Endodermal cell (in vitro differentiated cells): Measurements from ENCODE around the gene GADL1. TPM values are rescaled to one million over a fixed set of nuclear protein-coding genes. Genes with fewer than 3 reads are reported as not detected.
A peak's percentile ranks its signal among the peaks of the same experiment; 100 is the strongest.

Experiments used
- DNase-seq: peaks from one replicate; pipeline ENCODE4 v3.0.0-alpha.2; 2017
- H3K27ac ChIP-seq: 2 replicates; pipeline ENCODE4 v1.5.1; 2013; ENCODE audit warnings: mild to moderate bottlenecking, low read depth, low read length, moderate library complexity
- H3K27me3 ChIP-seq: 2 replicates; pipeline ENCODE4 v1.6.1; 2013; ENCODE audit warnings: mild to moderate bottlenecking, low read length, moderate library complexity; ENCODE audit not compliant: insufficient read depth, control insufficient read depth, poor library complexity, severe bottlenecking
- H3K36me3 ChIP-seq: 2 replicates; pipeline ENCODE4 v1.7.0; 2013; ENCODE audit warnings: mild to moderate bottlenecking, low read length, moderate library complexity; ENCODE audit not compliant: control insufficient read depth, insufficient read depth
- H3K4me1 ChIP-seq: one replicate; pipeline ENCODE4 v1.7.0; 2013; ENCODE audit warnings: low read length; ENCODE audit not compliant: control insufficient read depth, insufficient read depth
- H3K4me3 ChIP-seq: 2 replicates; pipeline ENCODE4 v1.5.1; 2013; ENCODE audit warnings: mild to moderate bottlenecking, low read length, moderate library complexity
- H3K9ac ChIP-seq: 2 replicates; pipeline ENCODE4 v1.6.1; 2013; ENCODE audit warnings: mild to moderate bottlenecking, low read length, moderate library complexity; ENCODE audit not compliant: poor library complexity, severe bottlenecking; ENCODE audit errors: extremely low read depth
- H3K9me3 ChIP-seq: 2 replicates; pipeline ENCODE4 v1.6.1; 2013; ENCODE audit warnings: mild to moderate bottlenecking, low read length, moderate library complexity; ENCODE audit not compliant: control insufficient read depth
- H3K27ac Mint-ChIP-seq: 2 replicates; pipeline ENCODE4 v1.8.0; 2020; ENCODE audit warnings: mixed read lengths
- H3K27me3 Mint-ChIP-seq: 2 replicates; pipeline ENCODE4 v1.8.0; 2021; ENCODE audit warnings: mild to moderate bottlenecking, mixed read lengths; ENCODE audit not compliant: insufficient read depth
- H3K36me3 Mint-ChIP-seq: 2 replicates; pipeline ENCODE4 v1.8.0; 2020; ENCODE audit warnings: low read depth, mixed read lengths
- H3K4me1 Mint-ChIP-seq: 2 replicates; pipeline ENCODE4 v1.8.0; 2020; ENCODE audit warnings: mixed read lengths
- H3K4me3 Mint-ChIP-seq: 2 replicates; pipeline ENCODE4 v1.8.0; 2020; ENCODE audit warnings: mild to moderate bottlenecking, moderate library complexity, mixed read lengths
- H3K9me3 Mint-ChIP-seq: 2 replicates; pipeline ENCODE4 v1.8.0; 2020; ENCODE audit warnings: mild to moderate bottlenecking, mixed read lengths
- WGBS, 2 experiments: methylation state at CpG; one replicate each; pipeline versions ENCODE4 v1.1.5 to v1.1.7; 2013; ENCODE audit warnings: missing lambda C conversion rate in 2 of 2, mixed read lengths in 1 of 2; ENCODE audit not compliant: insufficient coverage in 1 of 2, insufficient read length in 1 of 2; 5-methylcytosine and 5-hydroxymethylcytosine counted together
- total RNA-seq, 2 donors: library from RNA; stranded (reverse); fragmentation: NEBNext Ultra II Directional in 1 of 2; extraction: Animal tissue kit (Norgen Biotek cat#: 25700) in 1 of 2; gene quantifications; 2 replicates in 1 of 2; 3 replicates in 1 of 2; pipeline ENCODE4 v1.2.1, GENCODE V29; 2021
- TF ChIP-seq, protein P1 (sequence below): fragments of 200-600 bp; sonication (generic); conservative IDR thresholded peaks from 2 replicates; pipeline ENCODE4 v1.5.0; 2021; ENCODE audit warnings: antibody characterized with exemption, mild to moderate bottlenecking

Gene GADL1
- total RNA-seq, 2 donors from 2014 or later: 0.11 TPM; not detected in 1

DNA sequence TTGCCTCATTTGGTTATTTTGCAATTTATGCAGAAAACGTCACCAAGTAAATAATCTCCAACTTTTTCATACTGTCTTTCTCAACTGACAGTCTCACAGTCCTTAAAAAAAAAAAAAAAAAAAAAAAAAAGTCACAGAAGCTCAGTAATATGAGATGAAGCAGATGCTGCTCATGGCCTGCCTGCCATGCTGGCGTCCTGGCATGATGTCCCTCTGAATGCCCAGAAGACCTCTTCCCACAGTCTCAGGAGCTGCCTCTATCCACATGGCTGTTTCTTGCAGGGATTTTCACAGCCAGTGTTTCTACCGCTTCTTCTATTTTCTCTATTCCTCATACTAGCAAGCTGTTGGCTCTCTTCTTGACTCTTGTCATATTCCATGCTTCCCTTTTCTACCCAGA lies 200.3 kb downstream of the GADL1 start:
- no peak for DNase-seq
- Histone ChIP-seq H3K9me3 (no peaks in the 10 kb centered on the region), H3K36me3 (peaks cover 41% of the 10 kb centered on the region), H3K4me3 (no peak overlapping the region), H3K27ac (no peak overlapping the region), H3K27me3 (no peaks in the 10 kb centered on the region), H3K4me1 (peaks cover 5% of the 10 kb centered on the region), H3K9ac (no peak overlapping the region)
- H3K27ac Mint-ChIP-seq: no peak overlapping the region
- TF ChIP-seq, protein P1, sequence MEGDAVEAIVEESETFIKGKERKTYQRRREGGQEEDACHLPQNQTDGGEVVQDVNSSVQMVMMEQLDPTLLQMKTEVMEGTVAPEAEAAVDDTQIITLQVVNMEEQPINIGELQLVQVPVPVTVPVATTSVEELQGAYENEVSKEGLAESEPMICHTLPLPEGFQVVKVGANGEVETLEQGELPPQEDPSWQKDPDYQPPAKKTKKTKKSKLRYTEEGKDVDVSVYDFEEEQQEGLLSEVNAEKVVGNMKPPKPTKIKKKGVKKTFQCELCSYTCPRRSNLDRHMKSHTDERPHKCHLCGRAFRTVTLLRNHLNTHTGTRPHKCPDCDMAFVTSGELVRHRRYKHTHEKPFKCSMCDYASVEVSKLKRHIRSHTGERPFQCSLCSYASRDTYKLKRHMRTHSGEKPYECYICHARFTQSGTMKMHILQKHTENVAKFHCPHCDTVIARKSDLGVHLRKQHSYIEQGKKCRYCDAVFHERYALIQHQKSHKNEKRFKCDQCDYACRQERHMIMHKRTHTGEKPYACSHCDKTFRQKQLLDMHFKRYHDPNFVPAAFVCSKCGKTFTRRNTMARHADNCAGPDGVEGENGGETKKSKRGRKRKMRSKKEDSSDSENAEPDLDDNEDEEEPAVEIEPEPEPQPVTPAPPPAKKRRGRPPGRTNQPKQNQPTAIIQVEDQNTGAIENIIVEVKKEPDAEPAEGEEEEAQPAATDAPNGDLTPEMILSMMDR: no peak
- no peak overlapping the region for H3K4me3 Mint-ChIP-seq
- peaks cover 26% of the 10 kb centered on the region for H3K4me1 Mint-ChIP-seq
- no peaks in the 10 kb centered on the region for H3K27me3 Mint-ChIP-seq
- no peaks in the 10 kb centered on the region for H3K9me3 Mint-ChIP-seq
- WGBS, 2 experiments: 66 to 95% methylated on average over 2 to 3 of the region's 3 CpGs
- peaks cover 24% of the 10 kb centered on the region for H3K36me3 Mint-ChIP-seq

DNA sequence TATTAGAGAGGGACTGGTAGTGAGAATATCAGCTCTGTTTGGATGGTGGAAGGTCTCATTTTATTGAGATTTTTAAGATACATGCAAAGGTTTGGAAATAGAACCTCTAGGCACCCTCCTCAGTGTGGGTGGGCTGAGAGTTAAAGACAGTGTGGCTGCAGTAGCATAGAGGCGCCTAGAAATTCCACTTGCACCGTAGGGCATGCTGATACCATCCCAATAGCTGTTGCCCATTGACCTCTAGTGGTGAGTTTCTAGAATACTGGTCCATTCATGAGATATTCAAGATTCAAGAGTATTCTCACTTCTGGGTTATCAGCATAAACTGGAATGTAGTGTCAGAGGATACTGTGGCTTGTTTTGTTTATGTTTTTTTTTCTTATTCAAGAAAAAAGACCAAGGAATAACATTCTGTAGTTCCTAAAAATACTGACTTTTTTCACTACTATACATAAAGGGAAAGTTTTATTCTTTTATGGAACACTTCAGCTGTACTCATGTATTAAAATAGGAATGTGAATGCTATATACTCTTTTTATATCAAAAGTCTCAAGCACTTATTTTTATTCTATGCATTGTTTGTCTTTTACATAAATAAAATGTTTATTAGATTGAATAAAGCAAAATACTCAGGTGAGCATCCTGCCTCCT lies 200.9 kb downstream of the GADL1 start:
- Mint-ChIP-seq H3K4me1 (peaks cover 29% of the 10 kb centered on the region), H3K9me3 (no peaks in the 10 kb centered on the region), H3K27me3 (no peaks in the 10 kb centered on the region), H3K27ac (no peak overlapping the region), H3K4me3 (no peak overlapping the region), H3K36me3 (peaks cover 25% of the 10 kb centered on the region)
- H3K4me1 ChIP-seq: peaks cover 5% of the 10 kb centered on the region
- no peaks in the 10 kb centered on the region for H3K9me3 ChIP-seq
- no peak overlapping the region for H3K9ac ChIP-seq
- DNase-seq: peak; percentile 71
- TF ChIP-seq, protein P1: peak; percentile 95
- no peak overlapping the region for H3K4me3 ChIP-seq
- H3K27me3 ChIP-seq: no peaks in the 10 kb centered on the region
- peaks cover 46% of the 10 kb centered on the region for H3K36me3 ChIP-seq
- WGBS, 2 experiments: 0 to 3% methylated on average over 2 of the region's 2 CpGs
- no peak overlapping the region for H3K27ac ChIP-seq

DNA sequence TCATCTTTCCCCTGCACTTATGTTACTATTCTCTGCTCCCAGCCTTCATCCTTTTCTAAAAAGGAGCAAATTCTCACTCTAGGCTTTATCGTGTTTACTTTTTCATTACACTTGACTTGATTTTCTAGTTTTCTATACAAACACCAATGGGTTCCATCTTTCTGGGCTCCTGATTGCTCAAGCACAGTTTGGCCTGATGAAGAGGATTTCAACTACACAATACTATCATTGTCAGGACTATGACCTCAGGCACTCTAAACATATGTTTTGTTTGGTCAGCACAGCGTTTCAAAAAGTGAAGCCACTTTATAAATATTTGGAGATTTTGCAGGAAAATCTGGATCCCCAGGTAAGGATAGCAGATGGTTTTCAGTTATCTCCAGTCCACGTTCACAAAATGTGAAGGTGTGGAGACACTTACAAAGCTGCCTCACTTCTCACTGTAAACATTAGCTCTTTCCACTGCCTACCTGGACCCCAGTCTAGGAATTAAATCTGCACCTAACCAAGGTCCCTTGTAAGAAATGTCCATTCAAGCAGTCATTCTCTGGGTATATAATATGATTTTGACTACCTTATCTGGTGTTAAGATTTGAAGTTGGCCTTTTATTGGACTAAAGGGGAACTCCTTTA lies 201.8 kb downstream of the GADL1 start:
- H3K4me1 ChIP-seq: peaks cover 5% of the 10 kb centered on the region
- peaks cover 29% of the 10 kb centered on the region for H3K4me1 Mint-ChIP-seq

More for the DNA sequence above, 201.8 kb downstream of the GADL1 start:
- Histone ChIP-seq H3K9ac (no peak overlapping the region), H3K27ac (no peak overlapping the region), H3K9me3 (no peaks in the 10 kb centered on the region), H3K36me3 (peaks cover 54% of the 10 kb centered on the region), H3K27me3 (no peaks in the 10 kb centered on the region), H3K4me3 (no peak overlapping the region)
- DNase-seq: no peak
- no peak overlapping the region for H3K4me3 Mint-ChIP-seq
- WGBS, 2 experiments: 91 to 92% methylated on average over 3 of the region's 3 CpGs
- no peaks in the 10 kb centered on the region for H3K9me3 Mint-ChIP-seq
- no peak overlapping the region for H3K27ac Mint-ChIP-seq
- peaks cover 30% of the 10 kb centered on the region for H3K36me3 Mint-ChIP-seq
- H3K27me3 Mint-ChIP-seq: no peaks in the 10 kb centered on the region
- TF ChIP-seq, protein P1: no peak
